ENCODE measurements around the gene DNAJB7. TPM values are rescaled to one million over a fixed set of nuclear protein-coding genes. Genes with fewer than 3 reads are reported as not detected.

The DNAJB7 gene
- total RNA-seq, 2 experiments from 2014 or later: not detected

DNA sequence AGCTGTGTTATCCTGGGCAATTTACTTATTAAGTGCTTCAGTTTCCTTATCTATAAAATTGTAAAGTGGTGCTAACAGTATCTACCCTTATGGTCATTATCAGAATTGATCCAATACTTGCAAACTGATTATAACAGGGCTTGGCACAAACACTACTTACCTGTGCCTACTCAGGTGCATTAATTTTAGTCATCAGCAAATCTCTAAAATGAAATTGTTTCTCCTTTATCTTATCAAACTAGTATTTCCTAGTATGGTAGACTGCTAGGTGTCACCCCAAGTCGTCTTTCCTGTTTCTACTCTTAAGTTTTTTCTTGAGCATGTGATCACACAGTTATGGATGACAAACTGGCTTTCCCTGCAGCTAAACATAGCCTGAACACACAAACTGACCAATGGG is 38.5 kb downstream of the DNAJB7 start:
- Histone ChIP-seq H3K27me3 (ENCODE audit: control insufficient read depth in 1 of 2, insufficient read depth in 2 of 2, low read length in 2 of 2) (no peaks in the 10 kb centered on the region), H3K4me1 (ENCODE audit: insufficient read depth, low read length) (peaks cover 9% of the 10 kb centered on the region), H3K9me3 (ENCODE audit: control insufficient read depth in 1 of 2, insufficient read depth in 1 of 2, low read length in 2 of 2) (no peaks in the 10 kb centered on the region), H3K36me3 (ENCODE audit: insufficient read depth, low read length) (peaks cover 18% of the 10 kb centered on the region), H3K27ac (ENCODE audit: low read depth in 1 of 2, low read length in 2 of 2) (no peak overlapping the region), H3K4me3 (ENCODE audit: low read length) (no peak overlapping the region)
- Mint-ChIP-seq H3K4me1 (ENCODE audit: low read depth) (peaks cover 13% of the 10 kb centered on the region), H3K36me3 (ENCODE audit: low read depth) (peaks cover 33% of the 10 kb centered on the region), H3K27ac (no peak overlapping the region), H3K27me3 (no peaks in the 10 kb centered on the region), H3K4me3 (no peak overlapping the region), H3K9me3 (no peaks in the 10 kb centered on the region)
- CTCF ChIA-PET: interaction anchor here (0.6 kb wide), 1 partner anchor 26 kb away, joined by 3 read pairs; no protein-coding TSS in a partner anchor
- intact Hi-C loops (cut with DNase I, micrococcal nuclease): no loop called here
- TF ChIP-seq, protein P1, sequence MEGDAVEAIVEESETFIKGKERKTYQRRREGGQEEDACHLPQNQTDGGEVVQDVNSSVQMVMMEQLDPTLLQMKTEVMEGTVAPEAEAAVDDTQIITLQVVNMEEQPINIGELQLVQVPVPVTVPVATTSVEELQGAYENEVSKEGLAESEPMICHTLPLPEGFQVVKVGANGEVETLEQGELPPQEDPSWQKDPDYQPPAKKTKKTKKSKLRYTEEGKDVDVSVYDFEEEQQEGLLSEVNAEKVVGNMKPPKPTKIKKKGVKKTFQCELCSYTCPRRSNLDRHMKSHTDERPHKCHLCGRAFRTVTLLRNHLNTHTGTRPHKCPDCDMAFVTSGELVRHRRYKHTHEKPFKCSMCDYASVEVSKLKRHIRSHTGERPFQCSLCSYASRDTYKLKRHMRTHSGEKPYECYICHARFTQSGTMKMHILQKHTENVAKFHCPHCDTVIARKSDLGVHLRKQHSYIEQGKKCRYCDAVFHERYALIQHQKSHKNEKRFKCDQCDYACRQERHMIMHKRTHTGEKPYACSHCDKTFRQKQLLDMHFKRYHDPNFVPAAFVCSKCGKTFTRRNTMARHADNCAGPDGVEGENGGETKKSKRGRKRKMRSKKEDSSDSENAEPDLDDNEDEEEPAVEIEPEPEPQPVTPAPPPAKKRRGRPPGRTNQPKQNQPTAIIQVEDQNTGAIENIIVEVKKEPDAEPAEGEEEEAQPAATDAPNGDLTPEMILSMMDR (IDR thresholded peaks at IDR 0.05): no peak
- DNase-seq (no peak), ATAC-seq (ENCODE audit: poor library complexity) (no peak)
- POLR2A ChIA-PET: interaction anchor here (0.8 kb wide), 1 partner anchor 140 kb away, joined by 3 read pairs; no protein-coding TSS in a partner anchor

- H3K27me3 ChIP-seq (ENCODE audit: control insufficient read depth in 1 of 2, insufficient read depth in 2 of 2, low read length in 2 of 2): no peaks in the 10 kb centered on the region
- peaks cover 24% of the 10 kb centered on the region for H3K4me1 ChIP-seq (ENCODE audit: insufficient read depth, low read length)
- peak; percentile 6 for ATAC-seq (ENCODE audit: poor library complexity)
- H3K9me3 ChIP-seq (ENCODE audit: control insufficient read depth in 1 of 2, insufficient read depth in 1 of 2, low read length in 2 of 2): no peaks in the 10 kb centered on the region
- Mint-ChIP-seq H3K4me3 (peak overlapping the region; percentile 99), H3K27ac (peak overlapping the region; percentile 94), H3K36me3 (ENCODE audit: low read depth) (peaks cover 12% of the 10 kb centered on the region), H3K27me3 (no peaks in the 10 kb centered on the region), H3K4me1 (ENCODE audit: low read depth) (peaks cover 39% of the 10 kb centered on the region), H3K9me3 (no peaks in the 10 kb centered on the region)
- peak overlapping the region in 1 of 2 donors; percentile 68 for H3K27ac ChIP-seq (ENCODE audit: low read depth in 1 of 2, low read length in 2 of 2)
- ChIA-PET CTCF (interaction anchor here (1.4 to 1.6 kb wide), 3 partner anchors 37 to 137 kb away, joined by 3 to 5 read pairs (median 5); partner anchors contain the start of genes ST13 and XPNPEP3), POLR2A (interaction anchor here (0.6 to 1.9 kb wide), 7 partner anchors 19 to 356 kb away, joined by 3 to 11 read pairs (median 4); partner anchors contain the start of genes EP300, ST13 and XPNPEP3)
- intact Hi-C loops (cut with DNase I, micrococcal nuclease): loop anchor here (1.0 to 2.0 kb wide), 4 partner anchors 37 to 271 kb away; partner anchors contain the start of genes XPNPEP3 (in 2 of the 2), MRTFA (in 1 of the 2) and ST13 (in 1 of the 2)
- H3K4me3 ChIP-seq (ENCODE audit: low read length): peak overlapping the region; percentile 71
- H3K36me3 ChIP-seq (ENCODE audit: insufficient read depth, low read length): peaks cover 2% of the 10 kb centered on the region
- no peak for DNase-seq
- TF ChIP-seq, protein P1 (IDR thresholded peaks at IDR 0.05): no peak
Measured at GRCh38 chr22:40819599-40820140, 42.2 kb downstream of the DNAJB7 start.

- Mint-ChIP-seq H3K36me3 (ENCODE audit: low read depth) (peaks cover 18% of the 10 kb centered on the region), H3K27ac (peak within 1 kb of the TSS; percentile 94), H3K9me3 (no peaks in the 10 kb centered on the region), H3K4me1 (ENCODE audit: low read depth) (peaks cover 46% of the 10 kb centered on the region), H3K27me3 (no peaks in the 10 kb centered on the region), H3K4me3 (peak within 1 kb of the TSS; percentile 99)
- Histone ChIP-seq H3K36me3 (ENCODE audit: insufficient read depth, low read length) (peaks cover 2% of the 10 kb centered on the region), H3K27me3 (ENCODE audit: control insufficient read depth in 1 of 2, insufficient read depth in 2 of 2, low read length in 2 of 2) (no peaks in the 10 kb centered on the region), H3K4me3 (ENCODE audit: low read length) (peak within 1 kb of the TSS; percentile 71), H3K27ac (ENCODE audit: low read depth in 1 of 2, low read length in 2 of 2) (peak within 1 kb of the TSS; percentile 61 to 68), H3K9me3 (ENCODE audit: control insufficient read depth in 1 of 2, insufficient read depth in 1 of 2, low read length in 2 of 2) (no peaks in the 10 kb centered on the region), H3K4me1 (ENCODE audit: insufficient read depth, low read length) (peaks cover 24% of the 10 kb centered on the region)
- ATAC-seq (ENCODE audit: poor library complexity) (peak; percentile 89), DNase-seq (peak; percentile 78 to 94 (median 86))
- intact Hi-C loops (cut with DNase I, micrococcal nuclease): loop anchor here (1.0 to 2.0 kb wide), 4 partner anchors 38 to 272 kb away; partner anchors contain the start of genes XPNPEP3 (in 2 of the 2), MRTFA (in 1 of the 2) and ST13 (in 1 of the 2)
- TF ChIP-seq, protein P1 (IDR thresholded peaks at IDR 0.05): peak; percentile 2
- POLR2A ChIA-PET: interaction anchor here (0.6 to 1.9 kb wide), 11 partner anchors 16 to 982 kb away, joined by 3 to 11 read pairs (median 3); partner anchors contain the start of genes CCDC134, EP300, ST13 and XPNPEP3
- CTCF ChIA-PET: interaction anchor here (0.6 to 1.6 kb wide), 11 partner anchors 13 to 145 kb away, joined by 3 to 5 read pairs (median 3); partner anchors contain the start of genes ST13 and XPNPEP3
Measured at GRCh38 chr22:40818747-40819598, 42.9 kb downstream of the DNAJB7 start, which contains the start of gene SLC25A17. Gene SLC25A17, minus strand, starts transcription at chr22:40819346. Its CDS starts 98 bp downstream, at chr22:40819248.

All from CD4-positive, alpha-beta T cell (primary cell).